GM12878 (cell line): ENCODE data around the gene KIAA1191. TPM values are rescaled to one million over a fixed set of nuclear protein-coding genes. Genes with fewer than 3 reads are reported as not detected.

Source experiments
- ATF7 ChIP-seq: fragments of 450-650 bp; IDR thresholded peaks from 2 replicates; pipeline ENCODE4 v1.6.1; 2016; ENCODE audit warnings: low read depth, mild to moderate bottlenecking
- BCL3 ChIP-seq: IDR thresholded peaks from 2 replicates; pipeline ENCODE4 v1.6.1; 2011; ENCODE audit warnings: borderline replicate concordance, low read depth, mild to moderate bottlenecking, moderate library complexity, low read length; ENCODE audit not compliant: insufficient read depth, poor library complexity, severe bottlenecking
- CBFB ChIP-seq: IDR thresholded peaks from 2 replicates; pipeline ENCODE4 v1.6.1; 2016; ENCODE audit warnings: antibody characterized with exemption, low read depth
- CEBPB ChIP-seq, 2 experiments: fragments of 150-350 bp in 1 of 2; IDR thresholded peaks; 2 replicates each; pipeline ENCODE4 v1.6.1; 2012 to 2014; ENCODE audit warnings: low read depth in 2 of 2, low read length in 2 of 2, borderline replicate concordance in 1 of 2, inconsistent platforms in 1 of 2
- EGR1 ChIP-seq, 2 experiments: IDR thresholded peaks; 1 replicate in 1 of 2; 2 replicates in 1 of 2; pipeline ENCODE4 v1.6.1; 2011 to 2012; ENCODE audit warnings: low read depth in 2 of 2, low read length in 2 of 2, borderline replicate concordance in 1 of 2, mild to moderate bottlenecking in 1 of 2, moderate library complexity in 1 of 2
- EZH2 ChIP-seq: IDR thresholded peaks from 2 replicates; pipeline ENCODE4 v1.6.1; 2012; ENCODE audit warnings: low read depth, mild to moderate bottlenecking, control low read depth, inconsistent platforms, low read length, borderline replicate concordance; ENCODE audit not compliant: control insufficient read depth
- HCFC1 ChIP-seq: fragments of 150-350 bp; IDR thresholded peaks from 2 replicates; pipeline ENCODE4 v1.6.1; 2014; ENCODE audit warnings: low read length
- HDAC6 ChIP-seq: fragments of 200-600 bp; sonication (generic); IDR thresholded peaks from one replicate; pipeline ENCODE4 v1.8.0; 2017; ENCODE audit warnings: antibody characterized with exemption; ENCODE audit not compliant: unreplicated experiment
- POLR2AphosphoS5 ChIP-seq: IDR thresholded peaks from 2 replicates; pipeline ENCODE4 v1.6.1; 2011; ENCODE audit warnings: mild to moderate bottlenecking, low read length, inconsistent platforms
- REST ChIP-seq: IDR thresholded peaks from 2 replicates; pipeline ENCODE4 v1.6.1; 2012; ENCODE audit warnings: mild to moderate bottlenecking, low read depth, low read length
- RFX5 ChIP-seq: IDR thresholded peaks from 2 replicates; pipeline ENCODE4 v1.6.1; 2011; ENCODE audit warnings: low read depth, low read length, improper control_type of control experiment
- SIN3A ChIP-seq: IDR thresholded peaks from 2 replicates; pipeline ENCODE4 v1.6.1; 2012; ENCODE audit warnings: low read depth, low read length, improper control_type of control experiment
- SP1 ChIP-seq: IDR thresholded peaks from one replicate; pipeline ENCODE4 v1.6.1; 2011; ENCODE audit warnings: low read depth, low read length
- TAF1 ChIP-seq: IDR thresholded peaks from 2 replicates; pipeline ENCODE4 v1.6.1; 2011; ENCODE audit warnings: mild to moderate bottlenecking, low read depth, low read length, borderline replicate concordance
- polyA plus RNA-seq, 11 experiments: library from polyadenylated mRNA; depleted of rRNA in 4 of 11; unstranded in 6 of 11; stranded (reverse) in 5 of 11; fragments of >200 nt; fragmentation: Nextera tagmentation in 4 of 11; fragmentation: Illumina TruSeq in 1 of 11; extraction: Ambion mirVana in 4 of 11; extraction: Trizol in 1 of 11; gene quantifications; 1 replicate in 1 of 11; 2 replicates in 10 of 11; pipeline versions ENCODE4 v1.2.1 to v1.2.3, GENCODE V29; 2011 to 2016; ENCODE audit warnings: inconsistent platforms in 2 of 11, missing spikeins in 2 of 11, low read depth in 1 of 11
- total RNA-seq, 4 experiments: library from RNA; depleted of rRNA in 3 of 4; stranded (reverse); fragments of >200 nt in 3 of 4; fragmentation: Illumina TruSeq in 1 of 4; extraction: Trizol in 1 of 4; gene quantifications; 2 replicates each; pipeline versions ENCODE4 v1.2.1 to v1.2.3, GENCODE V29; 2013 to 2021
- TF ChIP-seq, protein P1 (sequence below): fragments of 450-650 bp; formaldehyde crosslinking; IDR thresholded peaks from 2 replicates; pipeline ENCODE4 v1.4.0; 2020; ENCODE audit warnings: mild to moderate bottlenecking, moderate library complexity
- TF ChIP-seq, protein P2 (sequence below): IDR thresholded peaks from 2 replicates; pipeline ENCODE4 v1.6.1; 2011; ENCODE audit warnings: borderline replicate concordance, low read depth, mild to moderate bottlenecking, moderate library complexity, mixed read lengths, low read length; ENCODE audit not compliant: insufficient read depth; ENCODE audit errors: extremely low read length
- TF ChIP-seq, protein P3 (sequence below): fragments of 450-650 bp; IDR thresholded peaks from 2 replicates; pipeline ENCODE4 v1.6.1; 2016; ENCODE audit warnings: mild to moderate bottlenecking

Gene KIAA1191
- total and polyA plus RNA-seq, 10 of the 15 experiments (the other 5 are each of a cell fraction or from before 2014, with no cell fraction given): 14.9 to 58.2 (median 31.8) TPM

GRCh38 chr5:176388444-176389134 lies 27.0 kb upstream of the KIAA1191 start, which contains the start of the genes HIGD2A and NOP16 (continued):
- TF ChIP-seq BCL3 (no peak), POLR2AphosphoS5 (peak; percentile 70), CEBPB (IDR thresholded peaks at IDR 0.05; ENCODE audit: borderline replicate concordance in 1 of 2, low read depth in 2 of 2, low read length in 2 of 2) (no peak), HDAC6 (no peak), EGR1 (IDR thresholded peaks at IDR 0.05; ENCODE audit: borderline replicate concordance in 1 of 2, low read depth in 2 of 2, low read length in 2 of 2) (peak; percentile 30 to 46), SP1 (peak; percentile 67), HCFC1 (peak; percentile 83), ATF7 (peak; percentile 75), TAF1 (peak; percentile 74; the same call in 1 of the 2 replicates), EZH2 (no peak), SIN3A (peak; percentile 97), CBFB (peak; percentile 89), RFX5 (no peak), REST (no peak)
- TF ChIP-seq, protein P1, sequence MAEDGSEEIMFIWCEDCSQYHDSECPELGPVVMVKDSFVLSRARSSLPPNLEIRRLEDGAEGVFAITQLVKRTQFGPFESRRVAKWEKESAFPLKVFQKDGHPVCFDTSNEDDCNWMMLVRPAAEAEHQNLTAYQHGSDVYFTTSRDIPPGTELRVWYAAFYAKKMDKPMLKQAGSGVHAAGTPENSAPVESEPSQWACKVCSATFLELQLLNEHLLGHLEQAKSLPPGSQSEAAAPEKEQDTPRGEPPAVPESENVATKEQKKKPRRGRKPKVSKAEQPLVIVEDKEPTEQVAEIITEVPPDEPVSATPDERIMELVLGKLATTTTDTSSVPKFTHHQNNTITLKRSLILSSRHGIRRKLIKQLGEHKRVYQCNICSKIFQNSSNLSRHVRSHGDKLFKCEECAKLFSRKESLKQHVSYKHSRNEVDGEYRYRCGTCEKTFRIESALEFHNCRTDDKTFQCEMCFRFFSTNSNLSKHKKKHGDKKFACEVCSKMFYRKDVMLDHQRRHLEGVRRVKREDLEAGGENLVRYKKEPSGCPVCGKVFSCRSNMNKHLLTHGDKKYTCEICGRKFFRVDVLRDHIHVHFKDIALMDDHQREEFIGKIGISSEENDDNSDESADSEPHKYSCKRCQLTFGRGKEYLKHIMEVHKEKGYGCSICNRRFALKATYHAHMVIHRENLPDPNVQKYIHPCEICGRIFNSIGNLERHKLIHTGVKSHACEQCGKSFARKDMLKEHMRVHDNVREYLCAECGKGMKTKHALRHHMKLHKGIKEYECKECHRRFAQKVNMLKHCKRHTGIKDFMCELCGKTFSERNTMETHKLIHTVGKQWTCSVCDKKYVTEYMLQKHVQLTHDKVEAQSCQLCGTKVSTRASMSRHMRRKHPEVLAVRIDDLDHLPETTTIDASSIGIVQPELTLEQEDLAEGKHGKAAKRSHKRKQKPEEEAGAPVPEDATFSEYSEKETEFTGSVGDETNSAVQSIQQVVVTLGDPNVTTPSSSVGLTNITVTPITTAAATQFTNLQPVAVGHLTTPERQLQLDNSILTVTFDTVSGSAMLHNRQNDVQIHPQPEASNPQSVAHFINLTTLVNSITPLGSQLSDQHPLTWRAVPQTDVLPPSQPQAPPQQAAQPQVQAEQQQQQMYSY (CRISPR knock-in tag): no peak
- TF ChIP-seq, protein P2, sequence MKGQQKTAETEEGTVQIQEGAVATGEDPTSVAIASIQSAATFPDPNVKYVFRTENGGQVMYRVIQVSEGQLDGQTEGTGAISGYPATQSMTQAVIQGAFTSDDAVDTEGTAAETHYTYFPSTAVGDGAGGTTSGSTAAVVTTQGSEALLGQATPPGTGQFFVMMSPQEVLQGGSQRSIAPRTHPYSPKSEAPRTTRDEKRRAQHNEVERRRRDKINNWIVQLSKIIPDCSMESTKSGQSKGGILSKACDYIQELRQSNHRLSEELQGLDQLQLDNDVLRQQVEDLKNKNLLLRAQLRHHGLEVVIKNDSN: no peak
- TF ChIP-seq, protein P3, sequence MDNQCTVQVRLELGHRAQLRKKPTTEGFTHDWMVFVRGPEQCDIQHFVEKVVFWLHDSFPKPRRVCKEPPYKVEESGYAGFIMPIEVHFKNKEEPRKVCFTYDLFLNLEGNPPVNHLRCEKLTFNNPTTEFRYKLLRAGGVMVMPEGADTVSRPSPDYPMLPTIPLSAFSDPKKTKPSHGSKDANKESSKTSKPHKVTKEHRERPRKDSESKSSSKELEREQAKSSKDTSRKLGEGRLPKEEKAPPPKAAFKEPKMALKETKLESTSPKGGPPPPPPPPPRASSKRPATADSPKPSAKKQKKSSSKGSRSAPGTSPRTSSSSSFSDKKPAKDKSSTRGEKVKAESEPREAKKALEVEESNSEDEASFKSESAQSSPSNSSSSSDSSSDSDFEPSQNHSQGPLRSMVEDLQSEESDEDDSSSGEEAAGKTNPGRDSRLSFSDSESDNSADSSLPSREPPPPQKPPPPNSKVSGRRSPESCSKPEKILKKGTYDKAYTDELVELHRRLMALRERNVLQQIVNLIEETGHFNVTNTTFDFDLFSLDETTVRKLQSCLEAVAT: peak; percentile 87
